SHP77 treated with DMSO at 0.1 percent for 48 hours (cell line): ENCODE results near the gene MAP3K10.
"Not testable (repeated sequence)": the region's sequence is repeated elsewhere in the genome, so short reads cannot be mapped to it uniquely, and the experiment has no call there.

Source experiments
- DNase-seq: peaks from one replicate; lab custom pipeline; 2025; lab: John Stamatoyannopoulos, UW

The MAP3K10 gene

DNA sequence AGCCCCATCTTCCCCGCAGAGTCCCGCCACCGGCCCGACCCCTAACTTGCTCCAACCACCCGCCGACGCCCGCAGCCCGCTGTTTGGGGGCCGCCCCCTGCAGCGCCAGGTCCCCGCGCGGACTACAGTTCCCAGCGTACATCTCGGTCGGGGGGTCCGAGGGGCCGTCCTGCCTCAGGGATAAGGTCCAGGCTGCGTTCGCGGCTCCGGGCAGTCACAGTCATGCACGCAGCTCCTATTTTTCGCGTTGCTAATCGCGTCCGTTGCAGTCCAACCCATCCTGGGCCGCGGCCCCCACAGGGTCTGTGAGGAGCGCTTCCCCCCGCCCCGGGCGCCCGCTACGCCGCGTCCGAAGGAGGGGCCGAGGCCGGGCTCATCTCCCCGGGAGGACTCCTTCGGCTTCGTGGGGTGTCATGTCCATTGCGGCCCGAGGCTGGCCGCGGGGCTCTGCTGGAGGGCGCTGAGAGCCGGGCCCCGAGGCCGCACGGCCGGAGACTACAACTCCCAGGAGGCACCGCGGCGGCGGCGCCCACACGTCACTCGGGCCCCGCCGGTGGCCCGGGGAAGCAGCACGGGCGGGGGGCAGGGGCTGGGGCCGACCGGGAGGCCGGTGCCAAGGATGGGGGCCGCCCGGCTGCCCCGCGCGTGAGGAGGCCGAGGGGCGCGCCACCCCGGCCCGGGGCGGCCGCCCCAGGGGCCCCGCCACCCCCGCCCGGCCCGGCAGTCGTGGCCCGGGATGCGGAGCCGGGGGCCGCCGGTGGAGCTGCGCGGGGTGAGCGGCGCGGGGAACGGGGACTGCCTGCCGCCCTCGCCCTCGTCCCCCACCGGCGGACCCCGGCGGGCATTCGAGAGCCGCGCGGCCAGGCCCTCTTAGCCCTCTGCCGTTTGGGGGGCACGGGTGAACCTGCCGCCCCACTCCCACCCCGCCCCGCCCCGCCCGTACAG is at the start of gene MAP3K10:
TSS of gene MAP3K10 (plus strand) at position 536 of the 945 bp plus-strand sequence. CDS start 606 bp downstream, outside the sequence.
- peak; percentile 40 for DNase-seq

DNA sequence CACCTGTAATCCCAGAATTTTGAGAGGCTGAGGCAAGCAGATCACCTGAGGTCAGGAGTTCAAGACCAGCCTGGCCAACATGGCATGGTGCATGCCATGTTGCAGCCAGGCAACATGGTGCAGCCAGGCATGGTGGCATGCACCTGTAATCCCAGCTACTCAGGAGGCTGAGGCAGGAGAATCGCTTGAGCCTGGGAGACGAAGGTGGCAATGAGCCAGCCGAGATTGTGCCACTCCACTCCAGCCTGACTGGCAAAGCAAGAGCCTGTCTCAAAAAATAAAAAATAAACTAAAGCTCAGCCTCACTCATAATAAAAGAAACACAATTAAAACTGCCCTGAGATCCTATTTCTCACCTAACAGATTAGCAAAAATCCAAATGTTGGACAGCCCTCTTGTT is 49.7 kb upstream of the MAP3K10 start:
- DNase-seq = no peak

GRCh38 chr19:40143612-40144011 is 47.6 kb upstream of the MAP3K10 start:
- DNase-seq = no peak

GRCh38 chr19:40144151-40144550 is 47.1 kb upstream of the MAP3K10 start:
- no peak for DNase-seq

DNA sequence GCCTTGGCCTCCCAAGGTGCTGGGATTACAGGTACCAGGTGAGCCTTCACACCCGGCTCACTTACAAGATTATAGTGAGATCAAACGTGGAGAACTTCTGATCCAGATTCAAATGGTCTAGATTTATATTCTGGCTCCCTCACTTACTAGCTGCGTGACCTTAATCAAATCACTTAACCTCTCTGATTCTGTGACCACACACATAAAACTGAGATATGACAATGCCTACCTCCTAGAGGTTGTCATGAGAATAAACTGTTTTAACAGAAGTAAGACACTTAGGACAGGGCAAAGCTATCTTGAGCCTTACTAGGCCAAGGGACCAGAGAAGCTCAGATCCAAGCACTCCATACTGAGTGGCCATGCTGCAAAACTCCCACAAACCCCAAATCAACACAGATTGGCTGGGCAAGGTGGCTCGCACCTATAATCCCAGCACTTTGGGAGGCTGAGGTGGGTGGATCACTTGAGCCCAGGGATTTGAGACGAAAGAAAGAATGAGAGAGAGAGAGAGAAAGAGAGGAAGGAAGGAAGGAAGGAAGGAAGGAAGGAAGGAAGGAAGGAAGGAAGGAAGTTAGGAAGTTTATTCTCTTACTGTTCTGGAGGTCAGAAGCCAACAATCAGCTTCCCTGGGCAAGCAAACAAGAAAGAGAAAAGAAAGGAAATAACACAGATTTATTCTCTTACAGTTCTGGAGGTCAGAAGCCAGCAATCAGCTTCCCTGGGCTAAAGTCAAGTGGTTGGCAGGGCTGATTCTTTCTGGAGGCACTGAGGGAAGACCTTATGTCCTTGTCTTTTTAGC is 46.1 kb upstream of the MAP3K10 start:
- DNase-seq = no peak

DNA sequence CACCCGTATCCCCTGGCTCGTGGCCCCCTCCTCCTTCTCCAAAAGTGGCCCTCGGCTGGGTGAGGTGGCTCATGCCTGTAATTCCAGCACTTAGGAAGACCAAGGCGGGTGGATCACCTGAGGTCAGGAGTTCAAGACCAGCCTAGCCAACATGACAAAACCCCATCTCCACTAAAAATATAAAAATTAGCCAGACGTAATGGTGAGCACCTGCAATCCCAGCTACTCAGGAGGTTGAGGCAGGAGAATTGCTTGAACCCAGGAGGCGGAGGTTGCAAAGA is 45.5 kb upstream of the MAP3K10 start:
- not testable (repeated sequence) for DNase-seq

DNA sequence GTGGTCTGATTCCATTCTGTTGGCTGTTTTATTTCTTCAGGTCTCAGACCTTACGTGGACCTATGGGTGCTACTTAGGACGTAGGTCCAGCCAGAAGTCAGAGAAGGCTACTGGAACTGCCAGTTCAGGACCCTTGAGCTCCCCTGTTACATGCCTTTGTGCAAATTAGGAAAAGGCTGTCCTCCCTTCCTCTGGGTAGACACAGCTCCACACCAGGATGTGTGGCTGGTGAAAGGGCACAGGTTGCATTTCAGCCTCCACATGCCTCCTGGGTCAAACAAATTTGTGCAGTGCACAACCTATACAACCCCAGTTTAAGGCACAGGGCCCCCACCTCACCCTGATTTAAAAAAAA is 43.9 kb upstream of the MAP3K10 start:
- no peak for DNase-seq

DNA sequence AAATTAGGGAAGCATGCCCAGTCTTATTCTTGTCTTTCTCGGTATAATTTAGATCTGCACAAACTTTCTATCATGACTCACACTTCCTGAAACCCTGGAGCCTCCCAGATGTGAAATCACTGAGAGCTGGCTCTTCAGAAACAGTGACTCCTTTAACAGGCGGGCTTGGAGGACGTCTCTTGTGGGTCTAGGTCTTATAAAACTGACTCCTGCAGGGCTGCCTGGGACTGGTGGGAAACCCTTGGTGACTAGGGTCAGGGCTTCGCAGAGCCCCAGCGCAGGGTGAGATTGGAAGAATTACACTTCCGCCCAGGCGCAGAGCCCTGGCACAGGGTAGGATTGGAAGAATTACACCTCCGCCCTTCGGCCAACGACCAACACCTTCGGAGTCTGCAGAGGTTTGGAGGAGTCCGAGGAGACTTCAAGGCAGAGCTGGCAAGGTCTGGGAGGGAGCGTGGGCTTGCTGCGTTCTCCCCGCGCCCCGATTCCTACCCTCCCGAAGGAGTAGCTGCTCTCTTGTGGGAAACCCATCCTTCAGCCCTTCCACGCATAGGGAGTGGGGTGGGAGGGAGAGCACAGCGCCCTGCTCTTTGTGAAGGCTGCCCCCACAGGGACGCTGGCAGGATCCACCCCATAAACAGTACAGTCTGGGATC is 43.4 kb upstream of the MAP3K10 start:
- DNase-seq = no peak

GRCh38 chr19:40149501-40149900 is 41.7 kb upstream of the MAP3K10 start:
- DNase-seq = no peak

DNA sequence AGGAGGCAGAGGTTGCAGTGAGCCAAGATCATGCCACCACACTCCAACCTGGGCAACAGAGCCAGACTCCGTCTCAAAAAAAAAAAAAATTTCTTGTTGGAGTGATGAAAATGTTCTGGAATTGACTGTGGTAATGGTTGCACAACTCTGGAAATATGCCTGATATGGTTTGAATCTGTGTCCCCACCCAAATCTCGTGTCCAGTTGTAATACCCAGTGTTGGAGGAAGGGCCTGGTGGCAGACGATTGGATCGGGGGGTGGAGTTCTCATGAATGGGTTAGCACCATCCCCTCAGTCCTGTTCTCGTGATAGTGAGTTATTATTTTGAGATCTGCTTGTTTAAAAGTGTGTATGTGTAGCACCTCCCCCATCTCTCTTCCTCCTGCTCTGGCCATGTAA is 41.1 kb upstream of the MAP3K10 start:
- DNase-seq = no peak

DNA sequence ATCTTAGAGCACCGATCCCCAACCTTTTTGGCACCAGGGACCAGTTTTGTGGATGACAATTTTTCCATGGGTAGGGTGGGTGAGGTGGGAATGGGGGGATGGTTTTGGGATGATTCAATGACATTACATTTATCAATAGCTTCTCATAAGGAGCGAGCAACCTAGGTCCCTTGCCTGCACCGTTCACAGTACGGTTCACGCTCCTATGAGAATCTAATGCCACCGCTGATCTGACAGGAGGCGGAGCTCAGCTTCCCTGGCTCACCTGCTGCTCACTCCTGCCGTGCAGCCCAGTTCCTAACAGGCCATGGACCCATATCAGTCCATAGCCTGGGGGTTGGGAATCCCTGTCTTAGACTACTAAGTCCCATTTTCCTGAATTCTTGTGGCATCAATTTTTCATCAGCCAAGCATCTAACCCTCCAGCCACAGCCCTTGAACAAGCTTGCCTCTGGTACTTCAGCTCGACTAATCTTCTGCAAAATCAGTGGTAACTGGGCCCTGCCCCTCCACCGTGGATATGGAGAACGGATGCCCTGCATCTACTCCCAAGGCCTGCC is 37.0 kb upstream of the MAP3K10 start:
- no peak for DNase-seq

- DNase-seq = no peak
Measured at GRCh38 chr19:40155749-40156265, 35.4 kb upstream of the MAP3K10 start.

GRCh38 chr19:40157059-40157458 is 34.2 kb upstream of the MAP3K10 start:
- no peak for DNase-seq

DNA sequence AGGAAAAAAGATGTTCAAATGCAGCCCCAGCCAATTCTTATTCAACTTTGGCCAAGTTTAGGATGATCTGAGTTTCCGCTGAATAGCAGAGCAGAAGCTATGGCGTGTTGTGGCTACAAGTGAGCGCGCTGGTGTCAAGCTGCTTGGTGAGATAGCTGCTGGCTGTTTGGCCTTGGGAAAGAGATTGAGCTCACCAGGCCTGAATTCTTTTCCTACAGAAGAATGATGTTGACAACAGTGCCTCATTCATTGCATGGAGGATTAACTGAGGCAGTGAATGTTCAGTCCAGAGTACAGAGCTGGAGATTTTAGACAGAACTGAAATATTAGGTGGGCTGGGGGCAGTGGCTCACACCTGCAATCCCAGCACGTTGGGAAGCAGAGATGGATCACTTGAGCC is 31.5 kb upstream of the MAP3K10 start:
- no peak for DNase-seq

DNA sequence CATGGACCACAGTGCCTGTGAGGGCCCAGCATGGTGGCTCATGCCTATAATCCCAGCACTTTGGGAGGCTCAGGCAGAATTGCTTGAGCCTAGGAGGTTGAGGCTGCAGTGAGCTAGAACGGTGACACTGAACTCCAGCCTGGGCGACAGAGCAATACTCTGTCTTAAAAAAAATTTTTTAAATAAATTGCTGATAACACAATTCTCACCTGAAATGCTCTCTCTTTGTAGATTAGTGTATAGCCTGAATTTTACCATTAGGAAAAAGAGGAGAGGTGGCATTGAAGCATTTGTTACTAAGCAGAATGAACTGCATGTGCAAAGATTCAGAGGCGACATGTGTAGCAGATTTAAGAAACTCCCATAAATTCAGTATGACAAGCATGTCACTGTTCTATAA is 29.1 kb upstream of the MAP3K10 start:
- DNase-seq = no peak

DNA sequence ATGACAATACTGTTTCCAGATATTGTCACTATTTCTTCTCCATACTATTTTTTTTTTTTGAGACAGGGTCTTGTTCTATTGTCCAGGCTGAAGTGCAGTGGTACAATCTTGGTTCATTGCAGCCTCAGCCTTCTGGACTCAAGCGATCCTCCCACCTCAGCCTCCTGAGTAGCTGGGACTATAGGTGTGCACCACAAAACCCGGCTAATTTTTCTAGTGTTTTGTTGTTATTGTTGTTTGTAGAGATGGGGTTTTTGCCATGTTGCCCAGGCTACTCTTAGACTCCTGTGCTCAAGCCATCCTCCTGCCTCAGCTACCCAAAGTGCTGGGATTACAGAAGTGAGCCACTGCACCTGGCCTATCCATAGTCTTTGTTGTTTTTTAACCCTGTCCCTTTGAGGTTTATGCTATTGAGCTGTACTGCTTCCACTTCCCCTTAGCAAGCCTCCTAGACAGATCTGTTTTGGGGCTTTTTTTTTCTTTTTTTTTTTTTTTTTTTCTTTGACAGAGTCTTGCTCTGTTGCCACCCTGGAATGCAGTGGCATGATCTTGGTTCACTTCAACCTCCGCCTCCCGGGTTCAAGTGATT is 27.6 kb upstream of the MAP3K10 start:
- DNase-seq = no peak

DNA sequence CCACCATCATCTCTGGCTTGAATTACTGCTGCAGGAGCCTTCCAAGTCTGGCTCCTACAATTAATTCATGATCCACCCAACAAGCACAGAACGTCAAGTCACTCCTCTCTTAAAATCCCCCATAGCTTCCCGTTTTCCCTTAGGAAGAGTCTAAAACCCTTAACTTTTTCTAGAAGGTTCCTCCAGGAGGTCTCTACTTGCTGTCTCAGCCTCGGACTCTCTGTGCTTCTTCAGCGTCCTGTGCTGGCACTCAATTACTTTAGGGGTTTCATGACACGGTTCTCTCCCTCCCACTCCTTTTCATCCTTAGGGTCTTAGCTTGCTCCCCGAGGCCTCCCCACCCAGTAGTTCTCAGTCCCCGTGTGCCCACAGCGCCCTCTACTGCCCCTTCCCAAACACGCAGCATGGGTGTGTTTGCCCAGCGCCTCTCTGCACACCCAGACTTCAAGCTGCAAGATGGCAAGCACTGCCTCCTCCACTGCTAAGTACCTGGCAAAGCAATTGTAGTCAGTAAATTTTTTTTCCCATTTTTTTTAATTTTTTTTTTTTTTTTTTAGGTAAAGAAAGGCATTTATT is 25.8 kb upstream of the MAP3K10 start:
- no peak for DNase-seq

DNA sequence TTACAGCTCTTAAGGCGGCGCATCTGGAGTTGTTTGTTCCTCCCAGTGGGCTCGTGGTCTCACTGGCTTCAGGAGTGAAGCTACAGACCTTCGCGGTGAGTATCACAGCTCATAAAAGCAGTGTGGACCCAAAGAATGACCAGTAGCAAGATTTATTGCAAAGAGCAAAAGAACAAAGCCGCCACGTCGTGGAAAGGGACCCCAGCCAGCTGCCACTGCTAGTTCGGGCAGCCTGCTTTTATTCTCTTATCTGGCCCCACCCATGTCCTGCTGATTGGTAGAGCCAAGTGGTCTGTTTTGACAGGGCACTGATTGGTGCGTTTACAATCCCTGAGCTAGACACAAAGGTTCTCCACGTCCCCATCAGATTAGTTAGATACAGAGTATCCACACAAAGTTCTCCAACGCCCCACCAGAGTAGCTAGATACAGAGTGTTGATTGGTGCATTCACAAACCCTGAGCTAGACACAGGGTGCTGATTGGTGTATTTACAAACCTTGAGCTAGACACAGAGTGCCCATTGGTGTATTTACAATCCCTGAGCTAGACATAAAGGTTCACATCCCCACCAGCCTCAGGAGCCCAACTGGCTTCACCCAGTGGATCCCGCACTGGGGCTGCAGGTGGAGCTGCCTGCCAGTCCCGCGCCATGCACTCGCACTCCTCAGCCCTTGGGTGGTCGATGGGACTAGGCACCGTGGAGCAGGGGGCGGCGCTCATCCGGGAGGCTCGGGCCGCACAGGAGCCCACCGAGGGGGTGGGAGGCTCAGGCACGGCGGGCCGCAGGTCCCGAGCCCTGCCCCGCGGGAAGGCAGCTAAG is 21.5 kb upstream of the MAP3K10 start:
- DNase-seq = not testable (repeated sequence)

GRCh38 chr19:40170303-40170989 is 20.8 kb upstream of the MAP3K10 start:
- not testable (repeated sequence) for DNase-seq

- not testable (repeated sequence) for DNase-seq
Measured at GRCh38 chr19:40171293-40171692, 19.9 kb upstream of the MAP3K10 start.
